ENCODE measurements around the gene DYSF.

The DYSF gene

GRCh38 chr2:71575966-71576365 lies 122.6 kb downstream of the DYSF start:
- DNase-seq (ENCODE audit: low spot score), result no peak

GRCh38 chr2:71576541-71576940 lies 123.2 kb downstream of the DYSF start:
- DNase-seq (ENCODE audit: low spot score), result no peak

GRCh38 chr2:71577209-71577608 lies 123.8 kb downstream of the DYSF start:
- DNase-seq (ENCODE audit: low spot score), result no peak

GRCh38 chr2:71578767-71579342 lies 125.5 kb downstream of the DYSF start:
- DNase-seq (ENCODE audit: low spot score), result no peak

GRCh38 chr2:71581026-71581425 lies 127.7 kb downstream of the DYSF start:
- no peak for DNase-seq (ENCODE audit: low spot score)

GRCh38 chr2:71583876-71584275 lies 130.5 kb downstream of the DYSF start:
- no peak for DNase-seq (ENCODE audit: low spot score)

- DNase-seq (ENCODE audit: low spot score), result no peak
Measured at GRCh38 chr2:71586471-71586870, 133.1 kb downstream of the DYSF start.

- no peak for DNase-seq (ENCODE audit: low spot score)
Measured at GRCh38 chr2:71587509-71588073, 134.2 kb downstream of the DYSF start.

GRCh38 chr2:71588497-71589170 lies 135.3 kb downstream of the DYSF start:
- DNase-seq (ENCODE audit: low spot score), result no peak

GRCh38 chr2:71589763-71590162 lies 136.4 kb downstream of the DYSF start:
- DNase-seq (ENCODE audit: low spot score), result no peak

GRCh38 chr2:71591044-71591443 lies 137.7 kb downstream of the DYSF start:
- no peak for DNase-seq (ENCODE audit: low spot score)

GRCh38 chr2:71592181-71592711 lies 138.9 kb downstream of the DYSF start:
- no peak for DNase-seq (ENCODE audit: low spot score)

GRCh38 chr2:71595569-71595968 lies 142.2 kb downstream of the DYSF start:
- DNase-seq (ENCODE audit: low spot score), result no peak

- DNase-seq (ENCODE audit: low spot score), result no peak
Measured at GRCh38 chr2:71596011-71596410, 142.7 kb downstream of the DYSF start.

- no peak for DNase-seq (ENCODE audit: low spot score)
Measured at GRCh38 chr2:71597756-71598155, 144.4 kb downstream of the DYSF start.

- no peak for DNase-seq (ENCODE audit: low spot score)
Measured at GRCh38 chr2:71598526-71598925, 145.2 kb downstream of the DYSF start.

- DNase-seq (ENCODE audit: low spot score), result no peak
Measured at GRCh38 chr2:71599038-71599437, 145.7 kb downstream of the DYSF start.

- no peak for DNase-seq (ENCODE audit: low spot score)
Measured at GRCh38 chr2:71599646-71600236, 146.4 kb downstream of the DYSF start.

- no peak for DNase-seq (ENCODE audit: low spot score)
Measured at GRCh38 chr2:71600555-71600954, 147.2 kb downstream of the DYSF start.

- DNase-seq (ENCODE audit: low spot score), result no peak
Measured at GRCh38 chr2:71601136-71602114, 148.1 kb downstream of the DYSF start.

- DNase-seq (ENCODE audit: low spot score), result no peak
Measured at GRCh38 chr2:71602115-71602495, 148.7 kb downstream of the DYSF start.

- DNase-seq (ENCODE audit: low spot score), result no peak
Measured at GRCh38 chr2:71602581-71602980, 149.2 kb downstream of the DYSF start.

Measured in hematopoietic multipotent progenitor cell treated with erythropoietin and hydrocortisone succinate and interleukin-3 and kit ligand, for 15 days (in vitro differentiated cells).